Neural progenitor cell (in vitro differentiated cells): ENCODE results near the gene SSBP3.

ENCODE experiments used
- CTCF ChIP-seq: fragments of 200-600 bp; sonication (generic); IDR thresholded peaks from 2 replicates; pipeline ENCODE4 v1.5.1; 2017; ENCODE audit warnings: antibody characterized with exemption, mild to moderate bottlenecking
- EZH2 ChIP-seq: fragments of 200-600 bp; sonication (generic); IDR thresholded peaks from 2 replicates; pipeline ENCODE4 v1.6.1; 2017; ENCODE audit warnings: antibody characterized with exemption, mild to moderate bottlenecking, moderate library complexity

- no peak for TF ChIP-seq CTCF
- no peak for TF ChIP-seq EZH2
Measured at GRCh38 chr1:54398963-54399528, 7.1 kb downstream of the SSBP3 start.
